Stimulated activated CD4-positive, alpha-beta T cell treated with anti-CD3 and anti-CD28 coated beads, Interleukin-1b, Interleukin-23, amount 100 ng/mL, for 1 hour (primary cell): ENCODE data around the gene SLC6A17.

Experiments
- DNase-seq, 2 donors: peaks; one replicate each; pipeline ENCODE4 v3.0.0-alpha.2; 2020; ENCODE audit warnings: low read depth in 2 of 2

Gene SLC6A17

DNA sequence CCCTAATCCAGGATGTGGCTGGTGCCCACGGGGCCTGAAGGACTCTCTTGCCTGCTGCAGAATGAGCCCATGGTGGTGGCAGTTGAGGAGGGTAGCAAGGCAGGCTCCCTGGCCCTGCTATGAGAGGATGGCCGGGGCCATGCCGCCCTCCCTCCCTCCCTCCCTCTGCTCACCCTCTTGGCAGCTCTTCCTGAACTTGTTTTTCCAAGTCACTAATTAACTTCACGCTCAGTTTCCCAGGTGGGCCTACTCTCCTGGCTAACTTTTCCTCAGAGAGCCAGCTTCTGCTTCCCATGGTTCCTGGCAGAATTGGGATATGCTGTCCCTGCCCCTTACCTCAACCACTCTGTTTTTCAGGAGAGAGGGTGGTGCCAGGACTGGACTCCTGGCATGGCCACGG is 70.0 kb downstream of the SLC6A17 start:
- no peak for DNase-seq

DNA sequence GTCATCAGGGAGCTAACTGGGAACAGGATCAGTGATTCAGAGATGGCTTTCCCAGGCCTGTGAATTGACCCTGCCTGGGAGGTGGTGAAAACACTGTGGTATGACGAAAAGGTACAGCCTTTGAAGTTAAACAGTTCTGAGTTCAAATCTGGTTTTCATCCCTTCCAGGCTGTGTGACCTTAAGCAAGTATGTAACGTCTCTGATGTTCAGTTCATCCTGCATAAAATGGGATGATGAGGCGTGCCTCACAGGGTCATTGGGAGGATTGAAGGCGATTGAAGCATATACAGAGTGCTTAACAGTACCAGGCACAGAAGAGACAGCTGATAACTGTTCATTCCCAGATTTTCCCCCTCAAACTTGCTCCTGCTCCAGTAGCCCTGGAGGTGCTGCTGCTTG is 70.8 kb downstream of the SLC6A17 start:
- DNase-seq, result no peak

DNA sequence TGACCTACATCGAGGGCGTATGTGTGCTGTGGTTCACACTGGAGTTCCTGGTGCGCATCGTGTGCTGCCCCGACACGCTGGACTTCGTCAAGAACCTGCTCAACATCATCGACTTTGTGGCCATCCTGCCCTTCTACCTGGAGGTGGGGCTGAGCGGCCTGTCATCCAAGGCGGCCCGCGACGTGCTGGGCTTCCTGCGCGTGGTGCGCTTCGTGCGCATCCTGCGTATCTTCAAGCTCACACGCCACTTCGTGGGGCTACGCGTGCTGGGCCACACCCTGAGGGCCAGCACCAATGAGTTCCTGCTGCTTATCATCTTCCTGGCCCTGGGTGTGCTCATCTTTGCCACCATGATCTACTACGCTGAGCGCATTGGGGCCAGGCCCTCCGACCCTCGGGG is 72.8 kb downstream of the SLC6A17 start:
- DNase-seq, result no peak

DNA sequence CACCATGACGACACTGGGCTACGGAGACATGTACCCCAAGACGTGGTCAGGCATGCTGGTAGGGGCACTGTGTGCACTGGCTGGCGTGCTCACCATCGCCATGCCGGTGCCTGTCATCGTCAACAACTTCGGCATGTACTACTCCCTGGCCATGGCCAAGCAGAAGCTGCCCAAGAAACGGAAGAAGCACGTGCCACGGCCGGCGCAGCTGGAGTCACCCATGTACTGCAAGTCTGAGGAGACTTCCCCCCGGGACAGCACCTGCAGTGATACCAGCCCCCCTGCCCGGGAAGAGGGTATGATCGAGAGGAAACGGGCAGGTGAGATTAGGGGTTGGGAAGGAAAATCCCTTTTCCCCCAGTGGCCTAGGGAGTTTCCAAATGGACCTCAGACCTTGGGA is 73.3 kb downstream of the SLC6A17 start:
- no peak for DNase-seq

DNA sequence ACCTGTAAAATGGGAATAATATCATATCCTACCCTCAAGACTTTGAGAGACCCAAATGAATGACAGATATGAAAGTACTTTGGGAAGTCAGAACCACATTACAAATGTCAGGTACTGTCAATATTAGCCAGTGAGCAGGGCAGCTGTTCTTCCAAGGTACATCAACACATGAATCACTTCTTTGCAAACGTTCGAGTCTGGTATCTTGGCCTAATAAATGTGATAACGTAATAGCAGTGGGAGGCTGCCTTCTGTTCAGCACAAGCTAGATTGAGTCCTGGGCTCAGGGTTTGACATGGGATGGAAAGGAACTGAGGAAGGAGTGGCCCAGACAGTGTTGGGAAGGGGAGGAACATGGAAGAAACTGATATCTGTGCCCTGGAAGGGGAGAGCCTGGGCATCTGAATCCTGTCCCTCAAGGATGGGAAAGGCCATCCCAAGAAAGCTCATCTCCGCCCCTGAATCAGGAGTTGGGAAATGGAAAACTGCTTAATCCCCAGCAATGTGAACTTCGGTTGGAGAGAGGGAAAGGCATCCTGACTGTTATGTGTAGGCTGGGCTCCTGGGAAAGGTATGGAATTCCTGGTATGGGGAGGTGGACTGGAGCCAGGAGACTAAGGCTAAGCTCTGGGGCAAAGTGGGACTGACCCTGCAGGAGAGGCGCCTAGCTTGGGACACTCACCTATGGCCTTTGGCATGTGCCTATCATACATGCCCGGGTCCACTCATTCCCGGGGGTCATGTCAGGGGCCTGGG is 74.1 kb downstream of the SLC6A17 start:
- DNase-seq, result no peak

DNA sequence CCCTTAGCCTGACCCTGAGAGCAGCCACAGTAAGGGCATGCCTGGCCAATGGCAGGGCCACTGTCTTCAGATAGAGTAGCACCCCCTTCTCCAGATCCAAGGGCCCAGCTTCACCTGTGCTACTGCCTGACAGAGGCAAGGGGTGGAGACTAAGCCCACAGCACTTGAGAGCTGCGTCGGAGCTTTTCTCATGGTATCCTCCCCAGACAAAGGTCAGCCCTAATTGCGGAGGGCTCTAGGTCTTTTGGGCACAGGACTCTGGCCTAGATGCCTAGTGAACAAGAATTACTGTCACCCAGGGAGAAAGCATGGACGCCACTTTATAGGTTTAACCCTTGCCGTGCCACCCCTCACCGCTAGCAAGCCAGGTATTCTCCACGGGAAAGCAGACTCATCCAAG is 74.9 kb downstream of the SLC6A17 start:
- no peak for DNase-seq

DNA sequence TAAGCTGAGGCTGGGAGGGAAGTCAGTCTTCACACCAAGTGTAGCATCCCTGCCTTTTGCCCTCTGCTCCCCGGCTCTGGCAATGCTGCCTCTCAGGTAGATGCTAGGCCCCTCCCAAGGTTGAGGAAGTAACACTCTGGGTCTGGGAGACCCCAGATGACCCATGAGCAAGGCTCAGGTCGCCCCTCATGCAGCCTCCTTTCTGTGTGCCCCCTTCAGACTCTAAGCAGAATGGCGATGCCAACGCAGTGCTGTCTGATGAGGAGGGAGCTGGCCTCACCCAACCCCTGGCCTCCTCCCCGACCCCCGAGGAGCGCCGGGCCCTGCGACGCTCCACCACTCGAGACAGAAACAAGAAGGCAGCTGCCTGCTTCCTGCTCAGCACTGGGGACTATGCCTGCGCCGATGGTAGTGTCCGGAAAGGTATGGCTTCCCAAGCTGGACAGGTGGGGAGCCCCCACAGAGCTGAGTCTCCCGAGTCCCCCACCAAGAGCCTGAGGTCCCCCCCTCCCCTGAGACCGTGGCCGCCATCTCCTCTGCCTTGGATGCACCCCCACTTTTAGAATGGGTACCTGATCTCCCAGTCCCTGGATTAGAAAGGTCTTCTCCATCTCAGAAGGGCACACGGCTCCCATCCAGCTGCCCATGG is 75.6 kb downstream of the SLC6A17 start:
- no peak for DNase-seq

DNA sequence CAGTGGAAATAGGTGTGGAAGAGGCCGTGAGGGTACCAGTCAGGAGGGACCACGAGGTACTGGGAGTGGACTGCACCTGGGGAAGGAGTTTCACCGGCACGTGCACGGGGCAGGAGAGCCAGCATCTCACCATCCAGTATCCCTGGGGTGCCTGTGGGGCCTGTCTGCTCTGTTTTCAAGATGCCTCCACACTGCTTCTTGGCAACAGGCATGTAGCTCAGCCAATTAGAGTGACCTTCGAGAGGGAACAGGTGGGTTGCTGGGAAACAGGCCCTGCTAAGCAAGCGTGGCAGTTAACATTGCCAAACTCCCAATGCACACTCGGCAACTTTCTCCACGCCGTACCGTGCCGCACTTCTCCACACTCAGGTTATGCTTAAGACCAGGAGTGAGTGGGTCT is 77.5 kb downstream of the SLC6A17 start:
- no peak for DNase-seq

DNA sequence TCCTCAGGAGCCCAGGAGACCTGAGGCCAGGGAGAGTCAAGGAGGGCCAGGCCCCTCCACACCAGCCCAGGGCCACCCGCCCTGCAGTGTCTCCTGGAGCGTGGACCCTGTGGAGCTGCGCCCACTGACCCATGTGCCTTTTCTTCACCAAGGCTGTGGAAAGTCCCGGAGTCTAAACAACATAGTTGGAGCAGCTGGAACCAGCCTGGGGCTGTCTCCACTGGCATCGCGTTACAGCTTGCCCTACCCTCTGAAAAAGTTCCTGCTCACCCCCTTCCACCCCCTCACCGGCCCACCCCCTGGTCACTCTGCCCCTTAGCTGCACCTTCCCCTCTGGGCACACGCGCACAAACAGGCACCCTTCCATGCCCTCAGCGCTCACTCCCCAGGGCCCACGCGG is 78.1 kb downstream of the SLC6A17 start:
- DNase-seq, result no peak

DNA sequence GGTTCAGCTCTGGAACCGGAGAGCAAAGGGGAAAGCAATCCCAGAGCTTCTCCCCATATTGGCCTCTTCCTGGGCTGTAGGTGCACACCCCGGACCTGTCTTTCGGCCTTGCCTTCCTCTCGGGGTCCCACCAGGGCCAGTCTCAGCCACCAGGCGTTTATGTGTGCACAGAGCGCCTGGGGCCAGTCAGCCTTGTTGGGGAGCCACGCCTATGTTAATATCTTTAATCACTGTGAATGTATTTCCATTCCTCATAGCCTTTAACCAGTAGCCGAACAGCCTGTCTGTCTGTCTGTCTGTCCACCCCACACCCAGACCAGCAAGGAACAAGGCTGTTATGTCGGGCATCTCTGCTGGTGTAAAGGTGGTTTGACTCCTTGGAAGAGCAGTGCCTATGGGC is 78.6 kb downstream of the SLC6A17 start:
- DNase-seq, result no peak

DNA sequence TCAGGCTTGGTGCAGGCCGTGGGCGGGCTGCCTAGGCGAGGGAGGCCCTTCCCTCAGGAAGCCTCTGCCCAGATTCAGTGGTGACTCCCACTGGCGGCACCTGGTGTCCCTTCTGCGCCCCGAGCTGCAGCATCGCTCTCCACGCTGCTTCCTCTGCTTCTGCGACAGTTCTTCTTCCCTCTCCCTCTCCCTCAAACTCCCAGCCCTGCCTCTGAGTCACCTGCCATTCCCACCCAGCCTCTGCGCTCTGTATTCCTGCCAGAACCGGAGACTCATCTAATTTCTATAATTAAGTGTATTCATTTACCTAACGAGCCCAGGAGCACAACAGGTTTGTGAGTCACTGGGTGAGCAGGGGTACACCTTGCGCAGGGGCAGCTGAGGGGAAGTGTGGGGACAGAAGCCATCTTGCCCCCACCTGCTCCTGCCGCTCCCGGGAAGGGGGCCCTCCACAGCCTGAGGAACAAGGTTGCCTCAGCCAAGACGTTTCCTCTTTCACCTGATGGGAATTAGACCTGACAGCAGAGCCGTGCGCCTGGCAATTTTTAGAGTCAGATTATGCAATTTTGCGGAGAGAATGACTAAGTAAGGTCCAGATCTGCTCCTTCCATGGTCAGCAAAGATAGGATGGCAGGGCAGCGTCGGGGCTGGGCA is 79.2 kb downstream of the SLC6A17 start:
- DNase-seq, result no peak

DNA sequence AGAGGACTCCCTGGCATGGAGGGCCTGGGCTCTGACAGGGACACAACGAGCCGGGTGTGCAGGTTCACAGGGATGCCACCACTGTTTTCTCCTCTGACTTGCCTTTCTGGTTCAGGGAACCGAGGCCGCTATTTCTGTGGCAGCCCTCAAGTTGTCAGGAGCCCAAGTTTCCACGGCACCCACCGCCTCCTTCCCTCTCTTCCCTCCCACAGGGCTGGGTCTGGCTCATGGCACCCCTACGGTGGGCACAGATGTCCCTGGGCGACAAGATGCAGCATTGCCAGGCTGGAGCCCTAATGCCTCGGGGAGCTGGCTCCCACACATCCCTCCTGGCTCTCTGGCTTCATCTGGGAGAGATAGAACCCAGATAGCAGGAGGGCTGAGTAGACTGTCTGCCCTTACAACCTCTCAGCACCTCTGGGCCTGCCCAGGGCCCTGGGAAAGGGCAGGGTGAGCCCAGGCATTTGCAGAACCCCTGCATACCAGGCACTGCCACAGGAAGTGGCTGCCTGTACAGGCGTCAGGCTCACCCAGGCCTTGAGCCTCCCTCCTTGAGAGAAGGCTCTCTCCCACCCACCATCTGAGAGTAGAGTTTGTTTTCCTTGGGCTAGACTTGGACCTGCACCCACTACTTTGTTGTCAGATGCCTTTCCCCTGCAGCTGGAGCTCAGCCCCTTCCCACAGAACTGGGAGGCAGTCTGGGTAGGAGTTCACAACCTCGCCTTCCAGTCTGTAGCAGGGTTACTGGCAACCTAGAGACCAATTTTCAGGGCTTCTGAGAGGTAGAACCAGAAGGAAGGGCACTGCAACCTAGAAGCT is 80.3 kb downstream of the SLC6A17 start:
- no peak for DNase-seq

DNA sequence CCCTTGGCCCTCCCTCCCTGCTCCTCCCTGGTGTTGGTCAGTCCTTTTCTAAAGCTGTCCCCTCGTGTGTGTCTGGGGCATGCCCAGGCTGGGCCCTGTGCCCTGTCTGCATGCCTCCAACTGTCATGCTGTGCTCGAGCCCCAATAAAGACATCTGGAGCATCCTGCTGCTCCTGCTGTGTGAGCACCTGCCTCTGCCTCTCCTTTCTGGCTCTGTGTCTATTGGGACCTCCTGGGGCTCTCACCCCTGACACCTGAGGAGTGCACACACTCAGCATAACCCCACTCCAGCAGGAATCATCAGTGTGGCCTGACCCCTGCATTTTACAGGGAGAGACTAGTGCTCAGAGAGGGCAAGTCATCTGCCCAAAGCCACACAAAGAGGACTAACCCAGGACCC is 83.6 kb downstream of the SLC6A17 start:
- DNase-seq, result no peak

DNA sequence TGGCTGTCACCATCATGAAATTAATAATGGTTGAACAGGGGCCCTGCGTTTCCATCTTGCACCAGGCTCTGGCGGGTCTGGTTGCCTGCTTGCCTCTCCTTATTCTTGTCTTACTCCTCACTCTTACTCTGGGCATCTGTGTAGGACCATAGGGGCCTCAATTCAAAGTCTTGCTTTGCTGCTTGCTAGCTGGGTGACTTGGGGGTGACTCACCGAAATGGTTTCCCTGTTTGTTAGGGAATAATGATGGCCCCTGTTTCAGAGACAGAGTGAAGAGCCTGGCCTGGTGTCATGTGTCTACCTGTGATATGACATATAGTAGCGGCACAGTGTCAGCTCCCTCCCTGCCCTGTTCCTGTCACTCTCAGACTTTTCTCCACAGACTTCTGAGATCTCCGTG is 84.4 kb downstream of the SLC6A17 start:
- DNase-seq, result no peak

DNA sequence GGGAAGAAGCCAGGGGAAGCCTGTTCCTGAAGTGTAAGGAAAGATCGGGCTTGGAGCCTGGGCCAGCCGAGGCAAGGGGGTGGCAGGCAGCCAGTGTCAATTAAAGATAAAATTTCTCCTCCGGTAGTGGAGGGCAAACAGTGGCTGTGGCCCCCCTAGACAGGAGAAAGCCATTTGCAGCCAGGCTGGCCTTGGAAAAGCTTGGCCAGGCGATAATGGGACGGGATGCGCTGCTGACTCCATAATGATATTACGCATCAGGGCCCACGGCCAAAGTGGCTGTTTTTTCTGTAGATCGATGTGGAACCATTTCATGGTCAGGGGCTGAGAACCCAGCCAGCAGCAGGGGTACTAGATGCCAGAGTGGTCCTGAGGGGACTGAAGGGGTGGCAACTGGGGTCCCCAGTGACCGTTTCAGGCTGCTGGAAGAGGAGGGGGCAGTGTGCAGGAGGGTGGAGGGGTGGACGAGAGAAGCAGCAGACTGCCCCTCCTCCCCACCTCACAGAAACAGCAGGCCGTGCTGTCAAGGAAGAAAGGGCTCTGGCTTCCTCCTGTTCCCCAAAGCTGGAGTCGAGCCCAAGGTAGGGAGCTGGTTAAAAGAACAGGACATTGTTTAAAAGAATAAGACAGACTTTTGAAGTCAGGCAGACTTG is 85.0 kb downstream of the SLC6A17 start:
- no peak for DNase-seq

DNA sequence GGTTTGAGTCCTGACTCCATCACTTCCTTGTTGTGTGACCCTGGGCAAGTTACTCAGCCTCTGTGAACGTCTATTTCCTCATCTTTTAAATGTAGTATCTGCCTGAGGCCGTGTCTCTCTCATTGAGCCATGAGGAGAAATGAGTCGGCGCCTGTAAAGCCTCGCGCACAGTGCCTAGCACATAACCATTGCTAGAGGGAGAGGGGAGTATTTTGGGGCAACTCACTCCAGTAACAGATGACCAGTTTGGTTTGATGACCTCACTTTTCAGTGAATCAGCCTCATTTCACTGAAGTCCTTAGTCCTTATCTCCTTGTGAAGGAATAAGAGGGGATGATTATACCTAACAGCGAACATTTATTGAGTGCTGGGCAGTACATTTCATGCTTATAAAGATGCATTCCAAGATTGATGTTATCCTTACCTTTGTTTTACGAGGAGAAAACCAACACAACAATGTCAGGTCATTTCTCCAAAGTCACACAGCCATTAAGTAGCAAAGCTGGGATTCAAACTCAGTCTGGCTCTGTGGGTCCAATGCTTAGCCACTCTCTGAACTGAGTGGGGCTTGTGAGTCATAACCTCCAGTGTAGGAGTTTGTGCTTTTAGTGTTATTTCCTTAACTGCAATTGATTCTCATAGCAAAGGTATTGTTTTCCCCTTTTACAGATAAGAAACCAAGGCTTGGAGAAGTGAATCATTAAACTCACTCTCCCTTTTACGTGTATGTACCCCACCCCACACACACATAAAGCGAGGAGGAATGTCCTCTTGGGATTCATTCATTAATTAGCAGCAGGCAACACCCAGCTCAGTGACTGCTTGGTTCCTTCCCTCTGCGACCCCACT is 85.8 kb downstream of the SLC6A17 start:
- no peak for DNase-seq

DNA sequence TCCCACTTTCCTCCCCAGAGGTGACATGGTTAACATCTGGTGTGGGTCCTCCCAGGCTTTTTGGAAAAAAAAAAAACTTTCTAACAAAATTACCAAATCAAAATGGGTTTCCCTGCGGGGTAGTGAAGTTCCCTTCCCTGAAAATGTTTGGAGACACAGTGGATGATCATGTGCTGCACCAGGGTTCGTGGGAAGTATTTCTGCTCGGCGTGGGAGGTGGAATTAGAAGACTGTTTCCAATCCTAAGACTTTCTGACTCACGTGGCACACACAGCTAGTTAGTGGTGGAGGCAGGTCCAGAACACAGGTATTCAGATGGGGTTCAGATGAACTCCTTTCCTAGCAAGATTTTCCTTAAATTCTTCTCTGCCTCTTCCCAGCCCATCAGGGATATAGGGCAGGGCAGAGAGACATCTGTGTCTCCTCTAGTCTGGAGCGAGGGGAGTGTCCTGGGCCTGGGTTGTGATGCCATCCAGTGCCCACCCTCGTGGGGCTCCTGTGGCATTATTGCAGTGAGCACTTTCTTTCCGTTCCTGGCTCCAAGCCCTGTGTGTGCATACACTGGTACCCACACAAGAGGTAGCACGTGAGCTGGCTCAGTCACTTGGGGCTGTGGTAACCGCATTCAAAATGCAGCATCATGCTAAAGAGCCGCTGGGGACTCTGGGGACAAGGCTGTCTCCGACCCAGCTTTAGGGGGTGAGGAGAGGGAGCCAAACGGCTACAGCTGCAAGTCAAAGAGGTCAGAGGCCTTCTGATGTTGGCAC is 87.3 kb downstream of the SLC6A17 start:
- DNase-seq, result no peak

DNA sequence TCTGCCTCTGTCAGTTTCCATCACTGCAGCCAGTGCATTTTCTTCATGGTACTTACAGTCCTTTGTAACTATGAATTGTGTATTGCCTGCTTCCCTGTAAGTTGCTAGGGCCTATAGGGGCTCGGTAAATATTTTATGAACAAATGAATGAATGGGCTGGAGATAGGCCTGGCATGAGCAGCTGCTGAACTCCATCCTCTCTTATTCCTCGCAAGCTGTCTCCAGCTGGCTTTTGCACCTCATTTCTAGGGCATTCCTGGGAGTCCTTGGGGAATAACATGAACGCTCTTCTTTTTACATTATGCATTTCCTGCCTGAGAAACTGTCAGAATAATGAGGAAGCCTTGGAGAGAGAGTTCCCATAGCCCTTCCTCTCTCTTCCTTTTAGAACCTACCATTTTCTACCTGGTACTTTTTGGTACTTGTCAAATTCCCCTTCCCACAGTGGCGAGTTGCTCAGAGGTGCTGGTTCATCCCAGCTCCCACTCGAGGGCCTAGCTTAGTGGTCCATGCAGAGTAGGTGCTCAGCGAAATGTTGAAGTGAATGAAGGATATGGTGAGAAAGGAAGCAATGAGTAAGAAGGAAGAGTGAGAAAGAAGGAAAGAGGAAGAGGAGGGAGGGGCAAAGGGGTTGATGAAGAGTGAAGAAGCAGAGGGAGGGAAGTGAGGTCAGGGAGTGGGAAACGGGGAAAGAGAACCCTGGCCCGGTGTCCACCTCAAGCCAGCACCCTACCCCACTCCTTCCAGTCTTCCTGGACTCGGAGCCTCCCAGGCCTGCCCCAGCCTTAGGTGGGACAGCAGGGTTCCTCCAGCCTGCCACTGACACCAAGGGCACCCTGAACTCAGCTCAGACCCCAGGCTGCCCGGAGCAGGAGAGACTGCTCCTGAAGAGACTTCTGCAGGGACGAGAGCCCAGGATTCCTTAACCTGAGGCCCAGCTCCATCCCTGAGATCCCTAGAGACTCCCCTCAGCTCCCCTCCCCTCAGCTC is 89.4 kb downstream of the SLC6A17 start:
- no peak for DNase-seq
